ENCODE results near the gene OVCH2. TPM values are rescaled to one million over a fixed set of nuclear protein-coding genes. Genes with fewer than 3 reads are reported as not detected.
A peak's percentile ranks its signal among the peaks of the same experiment; 100 is the strongest.

OVCH2 gene
- total and polyA plus RNA-seq, 10 of the 15 experiments (the other 5 are each of a cell fraction or from before 2014, with no cell fraction given) = not detected

DNA sequence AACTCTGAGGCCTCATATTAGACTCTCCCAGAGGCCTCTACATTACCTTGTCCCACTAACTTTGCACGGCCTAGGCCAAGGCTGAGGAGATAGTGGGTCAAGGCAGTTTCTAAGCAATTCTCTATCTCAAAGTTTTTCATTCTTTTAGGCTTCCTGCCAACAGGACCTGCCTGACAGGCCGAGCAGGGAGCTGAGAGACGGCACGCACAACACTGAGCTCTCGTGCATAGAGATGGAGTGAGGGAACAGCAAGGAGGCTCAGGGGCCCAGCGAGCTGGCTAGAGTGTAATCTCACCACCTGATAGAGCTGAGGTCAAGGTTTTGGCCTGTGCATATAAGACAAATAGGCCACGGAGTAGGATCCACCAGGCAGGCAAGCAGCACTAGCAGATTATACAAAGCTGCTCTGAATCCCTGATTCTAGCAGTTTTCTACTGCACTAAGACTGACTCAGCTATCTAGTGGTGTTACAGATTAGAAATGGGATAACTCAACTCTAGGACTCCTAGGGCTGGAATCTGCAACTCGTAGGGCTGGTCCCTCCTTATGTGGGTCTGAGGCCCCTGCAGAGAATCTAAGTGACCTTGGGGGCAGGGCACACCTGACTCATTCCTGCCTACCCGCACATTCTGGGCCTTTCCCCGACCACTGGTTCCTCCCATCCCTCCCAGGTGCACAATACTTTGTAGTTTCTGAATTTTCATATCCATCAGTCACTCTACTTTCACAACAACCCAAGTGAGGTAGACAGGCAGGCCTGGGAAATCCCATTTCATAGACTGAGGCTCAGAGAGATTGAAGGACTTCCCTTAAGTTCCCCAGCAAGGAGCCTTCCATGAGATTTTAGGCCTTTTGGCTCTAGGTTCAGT is 34.7 kb downstream of the OVCH2 start (continued):
- TF ChIP-seq, protein P1, sequence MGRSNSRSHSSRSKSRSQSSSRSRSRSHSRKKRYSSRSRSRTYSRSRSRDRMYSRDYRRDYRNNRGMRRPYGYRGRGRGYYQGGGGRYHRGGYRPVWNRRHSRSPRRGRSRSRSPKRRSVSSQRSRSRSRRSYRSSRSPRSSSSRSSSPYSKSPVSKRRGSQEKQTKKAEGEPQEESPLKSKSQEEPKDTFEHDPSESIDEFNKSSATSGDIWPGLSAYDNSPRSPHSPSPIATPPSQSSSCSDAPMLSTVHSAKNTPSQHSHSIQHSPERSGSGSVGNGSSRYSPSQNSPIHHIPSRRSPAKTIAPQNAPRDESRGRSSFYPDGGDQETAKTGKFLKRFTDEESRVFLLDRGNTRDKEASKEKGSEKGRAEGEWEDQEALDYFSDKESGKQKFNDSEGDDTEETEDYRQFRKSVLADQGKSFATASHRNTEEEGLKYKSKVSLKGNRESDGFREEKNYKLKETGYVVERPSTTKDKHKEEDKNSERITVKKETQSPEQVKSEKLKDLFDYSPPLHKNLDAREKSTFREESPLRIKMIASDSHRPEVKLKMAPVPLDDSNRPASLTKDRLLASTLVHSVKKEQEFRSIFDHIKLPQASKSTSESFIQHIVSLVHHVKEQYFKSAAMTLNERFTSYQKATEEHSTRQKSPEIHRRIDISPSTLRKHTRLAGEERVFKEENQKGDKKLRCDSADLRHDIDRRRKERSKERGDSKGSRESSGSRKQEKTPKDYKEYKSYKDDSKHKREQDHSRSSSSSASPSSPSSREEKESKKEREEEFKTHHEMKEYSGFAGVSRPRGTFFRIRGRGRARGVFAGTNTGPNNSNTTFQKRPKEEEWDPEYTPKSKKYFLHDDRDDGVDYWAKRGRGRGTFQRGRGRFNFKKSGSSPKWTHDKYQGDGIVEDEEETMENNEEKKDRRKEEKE (IDR thresholded peaks at IDR 0.05) = no peak
- TF ChIP-seq EP300 (IDR thresholded peaks at IDR 0.05; ENCODE audit: borderline replicate concordance in 1 of 2, control insufficient read depth in 1 of 2, low read depth in 2 of 2, low read length in 2 of 2) (peak; percentile 37 to 70; a peak in 1 of 4 replicates), BMI1 (IDR thresholded peaks at IDR 0.05; ENCODE audit: borderline replicate concordance) (no peak), ZZZ3 (IDR thresholded peaks at IDR 0.05; ENCODE audit: control insufficient read depth, insufficient read length, low read depth) (no peak), TARDBP (IDR thresholded peaks at IDR 0.05; ENCODE audit: borderline replicate concordance) (no peak), POLR2A (IDR thresholded peaks at IDR 0.05; ENCODE audit: low read depth, low read length) (0 out of 2 replicates have a peak, but pooled peaks have one; percentile 25), DPF2 (IDR thresholded peaks at IDR 0.05) (0 out of 2 replicates have a peak, but pooled peaks have one; percentile 27), RUNX3 (IDR thresholded peaks at IDR 0.05; ENCODE audit: low read length) (peak; percentile 94), TCF3 (IDR thresholded peaks at IDR 0.05; ENCODE audit: borderline replicate concordance, insufficient read depth, low read depth, low read length) (peak; percentile 92), ZNF217 (IDR thresholded peaks at IDR 0.05) (no peak), FOXM1 (IDR thresholded peaks at IDR 0.05; ENCODE audit: low read depth, low read length) (peak; percentile 86), EED (IDR thresholded peaks at IDR 0.05; ENCODE audit: low read depth) (peak; percentile 87; the same call in 1 of the 2 replicates), CREM (IDR thresholded peaks at IDR 0.05; ENCODE audit: low read depth) (peak; percentile 69; the same call in 1 of the 2 replicates), PML (IDR thresholded peaks at IDR 0.05; ENCODE audit: low read length) (0 out of 2 replicates have a peak, but pooled peaks have one; percentile 47), CBX3 (IDR thresholded peaks at IDR 0.05; ENCODE audit: borderline replicate concordance, low read depth) (no peak), ETV6 (conservative IDR thresholded peaks at IDR 0.05 in 1 of 2, IDR thresholded peaks at IDR 0.05 in 1 of 2; ENCODE audit: borderline replicate concordance in 1 of 2, low read depth in 1 of 2) (0 out of 4 replicates have a peak, but pooled peaks of 1 of the 2 experiments have one; percentile 33), KLF5 (IDR thresholded peaks at IDR 0.05; ENCODE audit: partially characterized antibody) (no peak), SP1 (IDR thresholded peaks at IDR 0.05; ENCODE audit: low read depth, low read length) (peak; percentile 46), PAX5 (IDR thresholded peaks at IDR 0.05; ENCODE audit: borderline replicate concordance, low read depth, low read length) (peak; percentile 88; the same call in 1 of the 2 replicates), NR2F1 (conservative IDR thresholded peaks at IDR 0.05) (peak; percentile 59)
- TF ChIP-seq, protein P2, sequence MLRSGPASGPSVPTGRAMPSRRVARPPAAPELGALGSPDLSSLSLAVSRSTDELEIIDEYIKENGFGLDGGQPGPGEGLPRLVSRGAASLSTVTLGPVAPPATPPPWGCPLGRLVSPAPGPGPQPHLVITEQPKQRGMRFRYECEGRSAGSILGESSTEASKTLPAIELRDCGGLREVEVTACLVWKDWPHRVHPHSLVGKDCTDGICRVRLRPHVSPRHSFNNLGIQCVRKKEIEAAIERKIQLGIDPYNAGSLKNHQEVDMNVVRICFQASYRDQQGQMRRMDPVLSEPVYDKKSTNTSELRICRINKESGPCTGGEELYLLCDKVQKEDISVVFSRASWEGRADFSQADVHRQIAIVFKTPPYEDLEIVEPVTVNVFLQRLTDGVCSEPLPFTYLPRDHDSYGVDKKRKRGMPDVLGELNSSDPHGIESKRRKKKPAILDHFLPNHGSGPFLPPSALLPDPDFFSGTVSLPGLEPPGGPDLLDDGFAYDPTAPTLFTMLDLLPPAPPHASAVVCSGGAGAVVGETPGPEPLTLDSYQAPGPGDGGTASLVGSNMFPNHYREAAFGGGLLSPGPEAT (IDR thresholded peaks at IDR 0.05; ENCODE audit: low read depth) = peak; percentile 52; the same call in 1 of the 2 replicates
- TF ChIP-seq, protein P3, sequence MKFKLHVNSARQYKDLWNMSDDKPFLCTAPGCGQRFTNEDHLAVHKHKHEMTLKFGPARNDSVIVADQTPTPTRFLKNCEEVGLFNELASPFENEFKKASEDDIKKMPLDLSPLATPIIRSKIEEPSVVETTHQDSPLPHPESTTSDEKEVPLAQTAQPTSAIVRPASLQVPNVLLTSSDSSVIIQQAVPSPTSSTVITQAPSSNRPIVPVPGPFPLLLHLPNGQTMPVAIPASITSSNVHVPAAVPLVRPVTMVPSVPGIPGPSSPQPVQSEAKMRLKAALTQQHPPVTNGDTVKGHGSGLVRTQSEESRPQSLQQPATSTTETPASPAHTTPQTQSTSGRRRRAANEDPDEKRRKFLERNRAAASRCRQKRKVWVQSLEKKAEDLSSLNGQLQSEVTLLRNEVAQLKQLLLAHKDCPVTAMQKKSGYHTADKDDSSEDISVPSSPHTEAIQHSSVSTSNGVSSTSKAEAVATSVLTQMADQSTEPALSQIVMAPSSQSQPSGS (IDR thresholded peaks at IDR 0.05; ENCODE audit: low read length) = peak; percentile 84; the same call in 1 of the 2 replicates
- TF ChIP-seq, protein P4, sequence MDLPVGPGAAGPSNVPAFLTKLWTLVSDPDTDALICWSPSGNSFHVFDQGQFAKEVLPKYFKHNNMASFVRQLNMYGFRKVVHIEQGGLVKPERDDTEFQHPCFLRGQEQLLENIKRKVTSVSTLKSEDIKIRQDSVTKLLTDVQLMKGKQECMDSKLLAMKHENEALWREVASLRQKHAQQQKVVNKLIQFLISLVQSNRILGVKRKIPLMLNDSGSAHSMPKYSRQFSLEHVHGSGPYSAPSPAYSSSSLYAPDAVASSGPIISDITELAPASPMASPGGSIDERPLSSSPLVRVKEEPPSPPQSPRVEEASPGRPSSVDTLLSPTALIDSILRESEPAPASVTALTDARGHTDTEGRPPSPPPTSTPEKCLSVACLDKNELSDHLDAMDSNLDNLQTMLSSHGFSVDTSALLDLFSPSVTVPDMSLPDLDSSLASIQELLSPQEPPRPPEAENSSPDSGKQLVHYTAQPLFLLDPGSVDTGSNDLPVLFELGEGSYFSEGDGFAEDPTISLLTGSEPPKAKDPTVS (IDR thresholded peaks at IDR 0.05; ENCODE audit: low read depth, low read length) = 0 out of 2 replicates have a peak, but pooled peaks have one; percentile 43
